Fibroblast of lung (primary cell): ENCODE results near the gene MRPL58.

ENCODE experiments used
- EZH2 ChIP-seq: IDR thresholded peaks from 2 replicates; pipeline ENCODE4 v1.5.1; 2012; ENCODE audit warnings: low read length, control low read depth, mild to moderate bottlenecking; ENCODE audit errors: missing control alignments
- TF ChIP-seq, protein P1 (sequence below), 2 donors: IDR thresholded peaks in 1 of 2; conservative IDR thresholded peaks in 1 of 2; 1 replicate in 1 of 2; 2 replicates in 1 of 2; pipeline ENCODE4 v1.5.1; 2011 to 2012; ENCODE audit warnings: low read length in 2 of 2, control low read depth in 1 of 2, inconsistent platforms in 1 of 2, low read depth in 1 of 2, mild to moderate bottlenecking in 1 of 2

DNA sequence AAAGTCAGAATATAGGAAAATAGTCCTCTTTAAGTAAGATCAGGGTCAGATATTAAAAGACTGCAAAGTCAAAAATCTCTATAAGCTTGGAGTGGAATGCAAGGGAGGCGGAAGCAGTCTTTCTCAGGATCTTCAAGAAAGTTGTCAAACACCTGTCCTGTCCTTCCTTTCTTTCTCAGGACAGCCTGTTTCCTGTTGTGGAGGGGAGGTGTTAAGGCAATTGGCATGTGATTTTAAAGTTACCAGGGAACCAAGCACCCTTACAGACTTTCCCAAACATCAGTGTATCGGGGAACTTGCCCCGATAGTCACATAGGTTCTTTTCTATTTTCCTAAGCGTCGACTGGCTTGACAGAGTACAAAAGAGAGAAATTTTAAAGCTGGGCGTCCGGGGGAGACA lies 32.2 kb downstream of the MRPL58 start:
- TF ChIP-seq, protein P1, sequence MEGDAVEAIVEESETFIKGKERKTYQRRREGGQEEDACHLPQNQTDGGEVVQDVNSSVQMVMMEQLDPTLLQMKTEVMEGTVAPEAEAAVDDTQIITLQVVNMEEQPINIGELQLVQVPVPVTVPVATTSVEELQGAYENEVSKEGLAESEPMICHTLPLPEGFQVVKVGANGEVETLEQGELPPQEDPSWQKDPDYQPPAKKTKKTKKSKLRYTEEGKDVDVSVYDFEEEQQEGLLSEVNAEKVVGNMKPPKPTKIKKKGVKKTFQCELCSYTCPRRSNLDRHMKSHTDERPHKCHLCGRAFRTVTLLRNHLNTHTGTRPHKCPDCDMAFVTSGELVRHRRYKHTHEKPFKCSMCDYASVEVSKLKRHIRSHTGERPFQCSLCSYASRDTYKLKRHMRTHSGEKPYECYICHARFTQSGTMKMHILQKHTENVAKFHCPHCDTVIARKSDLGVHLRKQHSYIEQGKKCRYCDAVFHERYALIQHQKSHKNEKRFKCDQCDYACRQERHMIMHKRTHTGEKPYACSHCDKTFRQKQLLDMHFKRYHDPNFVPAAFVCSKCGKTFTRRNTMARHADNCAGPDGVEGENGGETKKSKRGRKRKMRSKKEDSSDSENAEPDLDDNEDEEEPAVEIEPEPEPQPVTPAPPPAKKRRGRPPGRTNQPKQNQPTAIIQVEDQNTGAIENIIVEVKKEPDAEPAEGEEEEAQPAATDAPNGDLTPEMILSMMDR (conservative IDR thresholded peaks at IDR 0.05 in 1 of 2, IDR thresholded peaks at IDR 0.05 in 1 of 2; ENCODE audit: low read depth in 1 of 2, low read length in 2 of 2) = no peak
- TF ChIP-seq EZH2 = no peak
